Cardiac septum (tissue), 1 donor: ENCODE results near the gene HHIPL1. TPM values are rescaled to one million over a fixed set of nuclear protein-coding genes. Genes with fewer than 3 reads are reported as not detected.
A peak's percentile ranks its signal among the peaks of the same experiment; 100 is the strongest.

ENCODE experiments used
- DNase-seq: peaks from one replicate; pipeline ENCODE4 v3.0.0-alpha.2; 2020; ENCODE audit warnings: low spot score
- intact Hi-C: fragments of 100-400 bp; cut with DNase I; formaldehyde crosslinking; loops from one replicate; pipeline ENCODE4 v1.14.0; 2022
- total RNA-seq: library from RNA; stranded (reverse); fragmentation: NEBNext Ultra II Directional; extraction: Animal tissue kit (Norgen Biotek cat#: 25700); gene quantifications from one replicate; pipeline ENCODE4 v1.2.1, GENCODE V29; 2021
- donor health status: DM: no; HTN: no; CAD: no.

Gene HHIPL1
- total RNA-seq, 1 donor from 2014 or later, result 1.9 TPM

DNA sequence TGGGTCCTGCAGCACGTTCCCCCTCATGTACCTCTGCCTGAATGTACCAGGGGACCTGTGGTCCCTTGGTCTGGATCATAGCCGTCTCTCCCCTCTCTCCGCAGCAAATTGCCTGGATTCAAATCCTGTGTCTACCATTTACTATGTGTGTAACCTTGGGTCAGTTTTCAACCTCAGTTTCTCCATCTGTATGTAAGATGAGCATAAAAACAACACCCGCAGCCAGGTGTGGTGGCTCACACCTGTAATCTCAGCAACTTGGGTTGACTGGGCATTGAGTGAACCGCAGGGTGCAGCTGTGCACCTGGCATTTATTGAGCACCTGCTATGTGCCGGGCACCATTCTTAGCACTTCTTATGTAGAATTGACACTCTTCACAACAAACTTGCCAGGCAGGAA lies 53.3 kb downstream of the HHIPL1 start:
- DNase-seq, result no peak
- intact Hi-C loops, result no loop called here

- DNase-seq, result peak; percentile 27
- intact Hi-C loops, result no loop called here
These were observed 53.7 kb downstream of the HHIPL1 start for GRCh38 chr14:99698642-99699041.

DNA sequence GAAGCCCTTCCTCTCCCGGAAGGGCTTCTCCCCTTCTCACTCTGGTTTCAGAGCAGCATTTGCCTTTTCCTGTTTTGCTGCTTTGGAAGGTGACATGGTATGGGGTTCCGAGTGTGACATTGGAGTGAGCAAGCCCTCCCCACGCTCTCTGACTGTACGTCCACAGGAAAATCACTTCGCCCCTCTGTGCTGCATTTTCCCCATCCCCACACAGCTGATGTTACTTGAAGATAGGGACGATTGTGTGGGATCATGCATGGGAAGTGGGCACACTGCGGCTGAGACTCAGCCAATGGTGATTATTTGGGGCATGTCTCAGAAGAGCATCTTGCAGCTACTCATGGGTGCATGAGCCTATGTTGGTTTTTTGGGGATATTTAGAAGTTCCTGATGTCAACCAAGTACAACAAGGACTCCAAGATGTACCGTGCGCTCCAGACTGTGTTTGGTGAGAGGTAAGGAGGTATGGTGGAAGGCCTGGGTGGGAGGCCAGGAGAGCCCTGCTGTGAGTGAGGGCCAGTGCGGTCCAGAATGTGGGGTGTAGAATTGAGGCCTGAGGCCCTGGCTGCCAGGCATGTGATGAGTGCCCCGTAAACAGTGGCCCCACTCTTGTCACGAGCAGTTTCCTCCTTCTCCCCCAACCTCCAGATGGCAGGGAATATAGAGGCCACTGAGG lies 54.3 kb downstream of the HHIPL1 start:
- DNase-seq, result peak; percentile 39

DNA sequence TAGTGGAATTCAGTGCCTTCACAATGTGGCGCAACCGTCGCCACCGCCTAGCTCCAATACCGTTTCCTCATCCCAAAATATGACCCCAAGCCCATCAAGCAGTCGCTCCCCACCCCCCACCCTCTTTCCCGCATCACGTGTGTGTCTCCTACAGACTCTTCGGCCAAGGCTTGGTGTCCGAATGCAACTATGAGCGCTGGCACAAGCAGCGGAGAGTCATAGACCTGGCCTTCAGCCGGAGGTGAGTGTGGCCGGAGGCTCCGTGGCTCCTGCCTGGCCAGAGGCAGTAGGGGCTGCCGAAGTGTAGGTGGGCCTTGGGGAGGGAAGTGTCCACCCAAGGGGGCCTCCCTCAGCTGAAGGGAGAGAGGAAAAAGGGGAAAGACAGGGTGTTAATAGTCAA lies 54.9 kb downstream of the HHIPL1 start:
- intact Hi-C loops, result no loop called here
- peak; percentile 43 for DNase-seq

More for the DNA sequence above, 54.3 kb downstream of the HHIPL1 start:
- intact Hi-C loops, result no loop called here

- no peak for DNase-seq
- intact Hi-C loops, result no loop called here
These were observed 55.5 kb downstream of the HHIPL1 start for GRCh38 chr14:99700379-99700778.

DNA sequence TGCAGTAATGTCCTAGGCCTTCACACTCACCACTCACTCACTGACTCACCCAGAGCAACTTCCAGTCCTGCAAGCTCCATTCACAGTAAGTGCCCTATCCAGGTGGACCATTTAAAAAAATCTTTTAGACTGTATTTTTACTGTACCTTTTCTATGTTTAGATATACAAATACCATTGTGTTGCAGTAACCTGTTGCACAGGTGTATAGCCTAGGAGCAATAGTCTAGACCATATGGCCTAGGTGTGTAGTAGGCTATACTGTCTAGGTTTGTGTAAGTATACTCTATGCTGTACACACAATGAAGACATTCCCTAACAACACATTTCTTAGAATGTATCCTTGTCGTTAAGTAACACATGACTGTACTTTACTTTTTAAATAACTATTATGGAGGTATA lies 56.3 kb downstream of the HHIPL1 start:
- intact Hi-C loops, result no loop called here
- DNase-seq, result no peak

DNA sequence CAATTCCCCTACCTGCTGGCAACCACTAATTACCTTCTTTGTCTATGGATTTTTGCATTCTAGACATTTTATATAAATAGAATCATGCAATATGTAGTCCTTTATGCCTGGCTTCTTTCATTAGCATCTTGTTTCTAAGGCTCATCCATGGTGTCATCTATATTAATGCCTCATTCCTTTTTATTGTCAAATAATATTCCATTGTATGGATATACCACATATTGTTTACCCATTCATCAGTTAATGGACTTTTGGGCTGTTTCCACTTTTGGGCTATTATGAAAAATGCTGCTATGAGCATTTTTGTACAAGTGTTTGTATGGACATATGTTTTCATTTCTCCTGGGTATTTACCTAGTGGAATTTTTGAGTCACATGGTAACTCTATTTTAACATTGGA lies 57.2 kb downstream of the HHIPL1 start:
- intact Hi-C loops, result no loop called here
- DNase-seq, result no peak

DNA sequence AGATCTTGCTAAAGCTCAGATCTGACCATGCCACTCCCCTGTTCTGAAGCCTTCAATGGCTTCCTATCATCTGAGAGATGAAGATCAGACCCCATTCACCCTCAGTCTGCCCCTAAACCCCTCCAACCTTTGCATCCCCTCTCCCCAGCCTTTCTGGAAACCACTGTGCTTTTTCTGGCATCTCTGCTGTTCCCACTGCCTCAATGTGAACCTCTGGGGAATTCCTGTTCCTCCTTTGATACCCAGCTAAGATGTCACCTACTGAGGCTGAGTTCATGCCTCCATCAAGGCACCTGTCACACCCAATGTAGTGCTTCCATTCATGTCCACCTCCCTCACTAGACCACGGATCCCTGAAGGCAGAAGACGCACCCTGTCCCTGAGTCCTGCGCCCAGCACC lies 58.5 kb downstream of the HHIPL1 start:
- DNase-seq, result no peak
- intact Hi-C loops, result no loop called here

DNA sequence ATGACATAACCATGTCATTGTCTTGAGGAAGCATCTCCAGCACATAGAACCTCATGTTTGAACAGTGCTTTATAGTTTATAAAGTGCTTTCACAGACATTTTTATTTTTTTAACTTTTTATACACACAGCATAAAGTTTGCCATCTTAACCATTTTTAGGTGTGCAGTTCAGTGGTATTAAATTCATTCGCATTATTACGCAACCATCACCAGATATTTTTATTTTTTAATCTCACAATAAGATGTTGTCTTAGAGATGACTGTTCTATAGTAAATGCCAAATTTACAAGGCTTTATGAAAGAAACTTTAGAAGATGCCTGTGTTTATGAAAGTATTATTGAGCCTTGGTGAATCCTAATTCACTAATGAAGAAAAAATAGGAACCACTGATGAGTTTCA lies 59.1 kb downstream of the HHIPL1 start:
- intact Hi-C loops, result no loop called here
- no peak for DNase-seq

DNA sequence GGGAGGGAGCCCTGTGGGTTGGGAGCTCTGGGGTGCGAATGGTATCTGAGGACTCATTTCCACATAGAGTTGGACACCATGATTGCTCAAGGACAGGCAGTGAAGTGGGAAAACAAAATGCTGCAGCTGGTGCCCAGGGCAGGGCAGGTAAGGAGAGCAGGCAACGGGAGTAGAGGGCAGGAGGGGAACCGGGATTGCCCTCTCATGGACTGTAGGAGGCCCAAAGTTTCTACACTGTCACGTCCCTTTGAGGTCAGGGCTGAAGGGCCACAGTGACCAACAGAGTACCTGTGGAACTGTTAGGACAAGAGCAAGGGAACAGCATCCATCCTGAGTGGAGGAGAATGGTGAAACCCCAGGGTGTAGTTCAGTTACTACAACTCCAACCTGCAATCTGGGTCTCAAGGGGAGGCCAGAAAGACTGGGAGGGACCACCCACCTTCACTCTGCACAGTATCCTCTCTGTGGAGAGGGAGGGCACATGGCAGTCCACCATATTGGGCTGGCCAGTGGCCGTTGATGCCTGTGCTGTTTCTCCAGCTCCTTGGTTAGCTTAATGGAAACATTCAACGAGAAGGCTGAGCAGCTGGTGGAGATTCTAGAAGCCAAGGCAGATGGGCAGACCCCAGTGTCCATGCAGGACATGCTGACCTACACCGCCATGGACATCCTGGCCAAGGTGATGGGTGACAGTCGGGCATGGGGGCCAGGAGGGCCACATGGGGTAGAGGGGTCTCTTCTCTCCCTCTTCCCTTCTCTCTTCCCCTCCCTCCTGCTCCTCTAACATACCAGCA lies 61.4 kb downstream of the HHIPL1 start:
- intact Hi-C loops, result no loop called here

GRCh38 chr14:99707420-99707819 lies 62.5 kb downstream of the HHIPL1 start:
- peak; percentile 65 for DNase-seq
- intact Hi-C loops, result no loop called here

More for the DNA sequence above, 61.4 kb downstream of the HHIPL1 start:
- peak; percentile 24 for DNase-seq

- peak; percentile 59 for DNase-seq
- intact Hi-C loops, result no loop called here
These were observed 63.0 kb downstream of the HHIPL1 start for GRCh38 chr14:99707921-99708320.

- intact Hi-C loops, result no loop called here
- DNase-seq, result peak; percentile 41
These were observed 63.5 kb downstream of the HHIPL1 start for GRCh38 chr14:99708449-99708848.

- intact Hi-C loops, result no loop called here
- no peak for DNase-seq
These were observed 69.0 kb downstream of the HHIPL1 start for GRCh38 chr14:99713972-99714371.

- intact Hi-C loops, result no loop called here
- DNase-seq, result peak; percentile 53
These were observed 70.5 kb downstream of the HHIPL1 start for GRCh38 chr14:99715266-99716000.

- intact Hi-C loops, result no loop called here
- DNase-seq, result peak; percentile 29
These were observed 71.3 kb downstream of the HHIPL1 start for GRCh38 chr14:99716091-99716849.

GRCh38 chr14:99716850-99717681 lies 72.1 kb downstream of the HHIPL1 start:
- intact Hi-C loops, result no loop called here
- DNase-seq, result peak; percentile 54

- intact Hi-C loops, result no loop called here
- no peak for DNase-seq
These were observed 72.7 kb downstream of the HHIPL1 start for GRCh38 chr14:99717682-99718013.
